NCI-H82 treated with DMSO at 0.1 percent for 48 hours (cell line): ENCODE measurements around the gene PDZD7.
"Not testable (repeated sequence)": the region's sequence is repeated elsewhere in the genome, so short reads cannot be mapped to it uniquely, and the experiment has no call there.

ENCODE experiments used
- DNase-seq: peaks from one replicate; lab custom pipeline; 2025; ENCODE audit not compliant: unreplicated experiment; lab: John Stamatoyannopoulos, UW

The PDZD7 gene

DNA sequence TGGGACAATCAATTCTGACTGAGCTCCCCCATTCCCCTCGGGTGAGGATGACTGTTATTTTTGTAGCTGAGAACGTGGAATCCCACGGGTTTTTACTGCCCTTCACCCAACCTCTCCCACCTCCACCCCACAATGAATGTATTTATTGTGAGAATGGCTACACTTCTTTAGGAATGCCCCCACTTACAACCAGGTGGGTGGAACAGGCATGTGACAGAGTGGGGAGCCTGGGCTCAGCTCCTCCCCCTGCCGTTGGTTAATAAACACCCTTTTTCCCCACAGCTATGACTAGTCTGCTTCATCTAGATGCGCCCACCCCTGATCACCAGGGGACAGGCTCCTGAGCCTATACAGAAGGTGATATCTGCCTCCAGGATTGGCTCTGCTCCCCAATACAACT is 45.6 kb downstream of the PDZD7 start:
- DNase-seq, result no peak

DNA sequence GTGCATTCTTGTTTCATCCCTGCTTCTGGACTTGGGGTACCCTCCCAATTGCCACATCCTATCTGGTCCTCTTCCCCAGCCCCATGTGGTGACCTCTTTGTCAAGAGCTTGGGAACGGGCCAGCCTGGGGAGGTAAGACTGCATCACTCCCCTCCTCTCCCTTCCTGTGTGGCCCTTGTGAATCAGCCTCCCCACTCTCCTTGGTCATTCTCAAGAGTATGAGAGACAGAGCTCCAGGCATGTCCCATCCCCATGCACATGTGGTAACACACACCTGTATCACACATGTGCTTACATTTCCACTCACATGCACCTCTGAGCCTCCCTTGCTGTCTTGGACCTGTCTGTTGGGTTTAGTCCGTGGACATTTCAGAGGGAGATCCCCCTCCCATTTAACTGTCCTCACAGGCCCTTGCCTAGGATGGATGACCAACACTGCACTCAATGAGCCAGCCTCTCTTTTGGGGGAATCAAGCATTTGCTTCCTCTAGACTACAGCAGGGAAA is 46.2 kb downstream of the PDZD7 start:
- no peak for DNase-seq

DNA sequence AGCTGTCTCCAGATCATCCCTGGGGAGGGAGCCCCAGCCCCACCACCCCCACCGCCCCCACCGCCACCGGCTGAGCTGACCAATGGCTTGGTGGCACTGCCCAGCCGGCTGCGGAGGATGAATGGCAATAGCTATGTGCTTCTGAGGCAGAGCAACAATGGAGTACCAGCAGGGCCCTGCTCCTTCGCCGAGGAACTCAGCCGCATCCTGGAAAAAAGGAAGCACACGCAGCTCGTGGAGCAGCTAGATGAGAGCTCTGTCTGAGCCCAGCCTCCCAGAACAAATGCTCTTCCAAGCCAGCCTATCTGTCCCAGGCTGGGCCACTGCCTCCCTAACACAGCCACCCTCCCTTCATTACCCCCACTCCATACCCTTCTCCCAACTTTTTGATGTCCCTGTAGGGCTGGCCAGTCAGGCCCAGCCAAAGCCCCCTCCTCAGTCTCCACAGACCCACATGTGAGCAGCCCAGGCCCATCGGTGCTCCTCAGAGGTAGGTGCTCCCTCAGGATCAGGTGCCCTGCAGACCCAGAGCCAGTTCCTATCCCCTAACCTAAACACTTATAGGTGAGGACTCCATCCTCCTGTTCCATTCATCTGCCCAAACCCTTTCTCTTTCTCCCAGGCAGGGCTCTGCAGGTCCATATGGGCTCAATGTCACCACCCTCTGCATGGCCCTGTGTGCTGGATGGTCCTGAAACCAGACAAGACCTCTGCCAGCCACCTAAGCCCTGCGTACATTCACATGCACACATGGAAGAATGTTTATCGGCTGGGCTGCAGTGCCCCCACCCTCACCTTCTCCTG is 46.9 kb downstream of the PDZD7 start:
- DNase-seq, result no peak

DNA sequence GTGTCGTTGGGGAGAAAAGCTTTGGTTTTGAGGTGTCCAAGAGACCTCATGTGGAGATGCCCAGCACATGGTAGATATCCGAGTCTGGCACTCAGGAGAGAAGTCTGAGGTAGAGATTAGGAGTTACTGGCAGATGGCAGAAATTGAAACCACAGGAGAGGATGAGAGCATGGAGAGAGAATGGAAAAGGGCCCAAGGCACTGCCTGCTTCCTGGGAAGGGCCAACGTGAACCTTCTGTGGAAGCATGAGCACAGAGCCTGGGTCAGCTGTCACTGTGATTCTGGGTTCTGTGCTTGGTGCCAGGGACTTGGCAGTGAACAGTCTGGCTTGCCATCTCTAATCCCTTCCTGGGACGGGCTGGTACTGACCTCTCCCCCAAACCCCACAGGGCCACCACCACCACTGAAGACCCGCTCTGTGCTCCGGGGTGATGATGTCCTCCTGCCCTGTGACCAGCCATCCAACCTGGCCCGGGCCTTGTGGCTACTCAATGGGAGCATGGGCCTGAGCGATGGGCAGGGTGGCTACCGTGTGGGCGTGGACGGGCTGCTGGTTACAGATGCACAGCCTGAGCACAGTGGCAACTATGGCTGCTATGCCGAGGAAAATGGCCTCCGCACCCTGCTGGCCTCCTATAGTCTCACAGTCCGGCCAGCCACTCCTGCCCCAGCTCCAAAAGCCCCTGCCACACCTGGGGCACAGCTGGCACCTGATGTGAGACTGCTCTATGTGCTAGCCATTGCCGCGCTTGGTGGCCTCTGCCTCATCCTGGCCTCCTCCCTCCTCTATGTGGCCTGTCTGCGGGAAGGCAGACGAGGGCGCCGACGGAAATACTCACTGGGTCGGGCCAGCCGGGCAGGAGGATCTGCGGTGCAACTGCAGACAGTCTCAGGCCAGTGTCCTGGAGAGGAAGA is 47.8 kb downstream of the PDZD7 start:
- DNase-seq, result no peak

DNA sequence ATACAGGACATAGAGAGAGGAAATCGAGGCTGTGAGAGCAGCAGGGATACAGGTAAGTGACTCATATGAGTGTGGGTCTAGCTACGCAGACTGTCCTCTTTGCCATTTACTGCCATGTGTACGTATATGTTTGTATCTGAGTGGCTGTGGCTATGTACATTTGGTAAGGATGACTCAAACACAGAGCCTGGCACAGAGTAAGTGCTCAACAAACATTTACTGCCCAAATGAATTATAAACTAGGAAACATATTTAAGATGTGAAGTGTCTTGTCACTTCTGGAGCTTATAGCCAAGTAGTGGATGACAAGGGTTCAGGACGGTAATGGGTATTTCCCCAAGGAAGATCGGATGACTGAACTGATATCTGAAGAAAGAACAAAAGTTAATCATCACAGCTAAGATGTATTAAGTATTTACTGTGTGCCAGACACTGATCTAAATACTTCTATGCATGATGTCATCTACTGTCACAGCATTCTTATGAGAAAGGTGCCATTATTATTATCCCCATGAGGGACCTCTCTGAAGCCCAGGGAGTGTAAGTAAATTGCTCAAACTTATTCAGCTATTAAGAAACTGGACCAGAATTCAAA is 49.7 kb downstream of the PDZD7 start:
- no peak for DNase-seq

DNA sequence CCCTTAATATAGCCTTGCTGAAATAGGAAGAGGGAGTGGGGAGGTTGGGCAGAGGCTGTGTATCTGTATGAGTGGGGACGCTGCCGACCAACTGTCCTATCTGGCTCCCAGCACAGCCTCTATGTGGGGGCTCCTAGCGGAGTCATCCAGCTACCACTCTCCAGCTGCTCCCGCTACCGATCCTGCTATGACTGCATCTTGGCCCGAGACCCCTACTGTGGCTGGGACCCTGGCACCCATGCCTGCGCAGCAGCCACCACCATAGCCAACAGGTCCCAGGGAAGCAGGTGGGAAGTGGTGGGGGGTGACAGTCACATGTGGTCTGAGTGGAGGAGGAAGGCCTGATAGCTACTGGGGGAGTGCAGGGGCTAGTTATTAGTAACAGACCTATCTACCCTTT is 50.2 kb downstream of the PDZD7 start:
- DNase-seq, result no peak

DNA sequence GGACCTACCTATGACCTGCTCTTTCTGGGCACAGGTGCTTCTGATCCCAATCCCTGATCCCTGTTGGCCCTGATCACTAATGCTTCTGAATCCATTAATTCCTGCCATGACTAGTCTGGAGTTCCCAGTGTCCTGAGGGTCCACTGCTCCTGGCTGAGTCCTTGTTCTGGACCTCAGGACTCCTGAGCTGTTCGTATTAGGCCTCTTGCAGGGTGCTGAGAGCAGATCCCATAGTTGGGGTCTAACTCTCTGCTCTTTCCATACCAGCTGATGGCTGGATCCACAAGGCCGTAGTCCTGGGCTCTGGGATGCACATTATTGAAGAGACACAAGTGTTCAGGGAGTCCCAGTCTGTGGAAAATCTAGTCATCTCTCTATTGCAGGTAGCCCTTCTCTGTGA is 50.6 kb downstream of the PDZD7 start:
- no peak for DNase-seq

DNA sequence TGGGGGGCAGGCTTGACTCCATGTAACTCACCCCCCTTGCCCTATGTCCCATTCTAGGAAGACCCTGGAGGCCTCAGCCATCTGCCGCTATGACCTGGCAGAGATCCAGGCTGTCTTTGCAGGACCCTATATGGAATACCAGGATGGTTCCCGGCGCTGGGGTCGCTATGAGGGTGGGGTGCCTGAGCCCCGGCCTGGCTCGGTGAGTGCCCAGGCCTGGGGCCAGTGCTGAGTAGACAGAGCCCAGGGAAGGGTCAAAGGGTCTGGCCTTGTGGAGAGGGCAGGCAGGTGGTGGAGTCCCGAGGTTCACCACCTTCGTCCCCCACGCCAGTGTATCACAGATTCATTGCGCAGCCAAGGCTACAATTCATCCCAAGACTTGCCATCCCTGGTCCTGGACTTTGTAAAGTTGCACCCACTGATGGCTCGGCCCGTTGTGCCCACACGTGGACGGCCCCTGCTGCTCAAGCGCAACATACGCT is 51.1 kb downstream of the PDZD7 start:
- no peak for DNase-seq

DNA sequence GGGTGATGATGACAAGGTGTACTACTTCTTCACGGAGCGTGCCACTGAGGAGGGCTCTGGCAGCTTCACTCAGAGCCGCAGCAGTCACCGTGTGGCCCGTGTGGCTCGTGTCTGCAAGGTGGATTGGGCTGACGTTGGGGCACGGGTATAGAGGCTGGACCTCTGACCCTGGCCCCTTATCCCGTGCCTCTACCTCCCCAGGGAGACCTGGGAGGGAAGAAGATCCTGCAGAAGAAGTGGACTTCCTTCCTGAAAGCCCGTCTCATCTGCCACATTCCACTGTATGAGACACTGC is 52.1 kb downstream of the PDZD7 start:
- no peak for DNase-seq

DNA sequence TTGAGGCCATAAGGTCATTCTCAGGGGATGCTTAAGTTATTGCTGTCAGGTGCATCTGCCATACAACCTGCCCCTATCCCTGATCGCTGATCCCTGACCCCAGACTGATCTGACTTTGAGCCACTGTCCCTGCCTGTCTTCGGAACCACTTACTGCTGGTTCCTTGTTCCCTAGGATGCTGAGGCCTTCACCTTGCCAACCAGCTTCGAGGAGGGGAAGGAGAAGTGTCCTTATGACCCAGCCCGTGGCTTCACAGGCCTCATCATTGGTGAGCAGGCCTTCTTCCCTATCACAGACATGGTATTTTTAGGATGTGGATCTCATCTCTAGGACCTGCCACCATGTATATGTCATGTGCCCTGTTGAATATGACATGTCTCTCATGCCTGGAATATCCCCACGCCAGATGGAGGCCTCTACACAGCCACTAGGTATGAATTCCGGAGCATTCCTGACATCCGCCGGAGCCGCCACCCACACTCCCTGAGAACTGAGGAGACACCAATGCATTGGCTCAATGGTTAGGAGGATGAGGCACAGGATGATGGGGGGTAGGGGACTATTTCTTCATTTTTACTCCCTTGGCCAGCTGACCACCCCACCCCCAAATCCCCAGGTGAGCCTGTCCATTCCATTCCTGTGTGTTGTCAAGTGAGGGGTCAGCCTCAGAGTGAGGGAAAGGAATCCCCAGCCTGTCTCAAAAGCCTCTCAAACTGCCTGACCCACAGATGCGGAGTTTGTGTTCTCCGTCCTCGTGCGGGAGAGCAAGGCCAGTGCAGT is 52.6 kb downstream of the PDZD7 start:
- DNase-seq, result no peak

DNA sequence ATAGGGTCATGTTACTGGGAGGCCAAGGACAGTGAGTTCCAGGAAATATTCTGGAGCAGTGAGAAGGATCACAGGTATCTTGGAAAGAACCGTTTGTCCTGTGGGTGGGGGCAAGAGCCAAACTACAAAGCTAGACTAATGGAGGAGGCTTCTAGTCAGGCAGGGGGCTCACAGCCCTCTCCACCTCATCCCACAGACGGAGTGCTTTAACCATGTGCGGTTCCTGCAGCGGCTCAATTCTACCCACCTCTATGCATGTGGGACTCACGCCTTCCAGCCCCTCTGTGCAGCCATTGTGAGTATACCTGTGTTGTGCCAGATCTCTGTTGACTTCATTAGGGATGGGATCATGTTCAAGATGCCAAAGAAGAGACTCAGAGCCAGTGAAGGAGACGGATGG is 53.5 kb downstream of the PDZD7 start:
- no peak for DNase-seq

DNA sequence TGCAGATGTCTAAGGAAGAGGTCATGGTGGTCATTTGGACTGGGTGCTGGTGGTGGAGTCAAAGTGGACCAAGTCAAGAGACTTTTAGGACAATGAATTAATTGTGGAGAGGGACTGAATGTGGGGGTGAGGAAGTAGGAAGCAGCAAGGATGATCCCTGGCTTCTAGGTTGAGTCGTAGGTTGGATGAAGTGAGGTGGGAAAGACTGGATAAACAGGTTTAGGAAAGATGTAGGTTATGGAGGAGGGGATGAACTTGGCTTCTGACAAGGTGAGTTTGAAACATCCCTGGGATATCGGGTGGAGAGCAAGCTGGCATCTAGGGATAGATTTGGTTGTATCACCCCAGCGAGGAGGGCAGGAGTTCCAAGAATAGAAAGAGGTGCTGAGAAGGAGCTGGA is 54.0 kb downstream of the PDZD7 start:
- no peak for DNase-seq

DNA sequence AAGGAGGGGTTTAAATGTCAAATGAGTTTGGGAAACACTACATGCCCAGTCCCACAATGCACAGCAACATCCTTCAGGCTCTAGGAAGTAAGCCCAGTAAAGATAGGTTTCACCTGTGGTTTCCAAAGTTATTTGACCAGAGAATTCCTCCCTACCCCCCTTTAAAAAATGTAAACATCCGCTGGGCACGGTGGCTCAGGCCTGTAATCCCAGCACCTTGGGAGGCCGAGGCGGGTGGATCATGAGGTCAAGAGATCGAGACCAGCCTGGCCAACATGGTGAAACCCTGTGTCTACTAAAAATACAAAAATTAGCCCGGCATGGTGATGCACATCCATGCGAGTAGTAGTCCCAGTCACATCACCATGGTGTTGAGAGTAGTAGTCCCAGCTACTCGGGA is 55.5 kb downstream of the PDZD7 start:
- not testable (repeated sequence) for DNase-seq

DNA sequence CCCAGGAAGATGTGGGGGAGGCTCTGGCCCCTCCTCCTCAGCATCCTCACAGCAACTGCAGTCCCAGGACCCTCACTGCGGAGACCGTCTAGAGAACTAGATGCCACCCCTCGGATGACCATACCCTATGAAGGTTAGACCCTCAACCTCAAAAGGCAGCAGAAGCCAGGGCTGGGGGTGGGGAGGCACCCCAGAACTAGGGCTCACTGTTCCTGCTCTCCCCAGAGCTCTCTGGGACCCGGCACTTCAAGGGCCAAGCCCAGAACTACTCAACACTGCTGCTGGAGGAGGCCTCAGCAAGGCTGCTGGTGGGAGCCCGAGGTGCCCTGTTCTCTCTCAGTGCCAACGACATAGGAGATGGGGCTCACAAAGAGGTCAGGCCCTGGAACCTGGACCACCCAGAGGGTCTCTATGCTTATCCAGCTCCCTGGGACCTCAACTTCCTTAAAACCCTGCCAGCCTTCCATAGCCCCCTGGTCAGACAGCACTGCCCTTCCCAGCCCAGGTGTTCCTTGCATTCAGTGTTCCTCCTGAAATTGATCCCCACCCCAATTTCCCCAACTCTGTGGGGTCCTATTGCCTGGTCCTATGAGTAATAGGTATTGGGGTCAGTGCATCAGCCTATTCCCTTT is 57.9 kb downstream of the PDZD7 start:
- DNase-seq, result no peak

DNA sequence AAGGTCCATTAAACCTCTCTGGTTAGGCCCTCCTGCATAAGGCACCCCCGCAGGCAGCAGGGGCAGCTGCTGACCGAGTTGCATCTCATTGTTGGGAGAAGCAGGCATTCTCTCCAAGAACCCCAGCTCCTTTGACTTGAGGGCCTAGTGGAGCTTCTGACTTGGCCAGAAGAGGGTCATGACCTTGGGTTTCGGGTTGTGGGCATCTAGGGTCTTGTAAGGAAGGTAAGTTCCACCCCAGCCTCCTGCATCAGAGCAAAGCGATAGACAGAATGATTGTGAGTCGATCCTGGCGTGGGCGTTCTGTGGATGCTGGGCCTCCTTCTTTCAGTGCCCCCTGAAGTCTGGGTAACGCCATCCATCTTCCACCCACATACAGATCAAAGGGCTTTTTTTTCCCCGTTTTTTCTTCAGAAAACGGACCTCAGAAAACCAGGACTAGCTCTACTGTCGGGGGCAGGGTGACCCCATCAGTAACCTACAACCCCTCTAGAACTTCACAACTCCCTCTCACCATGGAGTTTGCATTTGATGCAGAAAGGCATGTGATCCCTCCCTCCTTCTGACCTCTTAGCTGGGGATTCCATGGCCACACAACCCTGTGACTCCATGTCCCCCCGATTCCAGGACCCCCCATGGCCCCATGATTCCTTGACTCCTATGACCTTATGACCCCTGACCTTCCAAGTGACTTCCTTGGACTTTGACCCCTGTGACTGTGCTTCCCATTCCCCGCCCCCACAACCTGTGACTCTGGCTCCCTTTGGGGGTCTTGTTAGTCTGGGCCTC is 58.6 kb downstream of the PDZD7 start:
- DNase-seq, result no peak

DNA sequence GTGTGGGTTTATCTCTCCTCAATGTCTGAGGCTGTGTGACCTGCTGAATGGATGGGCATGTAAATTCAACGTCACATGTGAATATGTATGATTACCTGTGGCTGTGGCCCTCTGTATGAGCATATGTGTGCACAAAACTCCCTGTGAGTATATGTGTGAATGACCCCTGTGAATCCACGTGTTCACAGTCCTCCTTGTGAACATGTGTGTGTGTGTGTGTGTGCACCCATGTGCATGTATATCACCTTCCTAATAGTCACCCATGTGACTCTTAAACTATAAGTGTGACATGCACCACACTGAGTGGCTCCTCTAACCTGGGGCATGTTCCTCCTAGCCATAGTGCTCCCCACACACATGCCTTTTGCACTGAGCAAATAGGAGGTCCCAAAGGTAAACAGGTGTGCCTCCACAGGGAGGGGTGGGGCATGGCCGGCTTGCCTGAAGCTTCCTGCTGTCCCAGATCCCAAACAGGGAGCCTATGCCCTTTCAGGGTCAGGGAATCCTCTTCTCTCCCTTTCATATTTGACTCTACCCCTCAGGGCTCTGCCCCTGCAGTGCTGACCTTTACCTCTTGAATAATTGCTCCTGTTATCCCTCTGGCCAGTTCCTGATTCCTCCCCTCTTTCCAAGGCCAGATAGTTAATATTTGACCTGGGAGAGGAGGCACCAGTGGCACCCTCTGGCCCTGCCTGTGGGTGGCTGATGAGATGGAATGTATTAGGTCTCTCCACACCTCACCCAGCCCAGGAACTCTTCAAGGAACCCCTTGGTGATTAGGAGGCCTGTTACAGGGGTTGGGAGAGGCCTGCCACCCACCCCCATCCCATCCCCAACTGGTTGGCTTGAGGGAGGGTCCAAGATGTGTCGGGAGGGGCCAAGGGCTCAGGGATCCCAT is 59.8 kb downstream of the PDZD7 start:
- DNase-seq, result no peak

DNA sequence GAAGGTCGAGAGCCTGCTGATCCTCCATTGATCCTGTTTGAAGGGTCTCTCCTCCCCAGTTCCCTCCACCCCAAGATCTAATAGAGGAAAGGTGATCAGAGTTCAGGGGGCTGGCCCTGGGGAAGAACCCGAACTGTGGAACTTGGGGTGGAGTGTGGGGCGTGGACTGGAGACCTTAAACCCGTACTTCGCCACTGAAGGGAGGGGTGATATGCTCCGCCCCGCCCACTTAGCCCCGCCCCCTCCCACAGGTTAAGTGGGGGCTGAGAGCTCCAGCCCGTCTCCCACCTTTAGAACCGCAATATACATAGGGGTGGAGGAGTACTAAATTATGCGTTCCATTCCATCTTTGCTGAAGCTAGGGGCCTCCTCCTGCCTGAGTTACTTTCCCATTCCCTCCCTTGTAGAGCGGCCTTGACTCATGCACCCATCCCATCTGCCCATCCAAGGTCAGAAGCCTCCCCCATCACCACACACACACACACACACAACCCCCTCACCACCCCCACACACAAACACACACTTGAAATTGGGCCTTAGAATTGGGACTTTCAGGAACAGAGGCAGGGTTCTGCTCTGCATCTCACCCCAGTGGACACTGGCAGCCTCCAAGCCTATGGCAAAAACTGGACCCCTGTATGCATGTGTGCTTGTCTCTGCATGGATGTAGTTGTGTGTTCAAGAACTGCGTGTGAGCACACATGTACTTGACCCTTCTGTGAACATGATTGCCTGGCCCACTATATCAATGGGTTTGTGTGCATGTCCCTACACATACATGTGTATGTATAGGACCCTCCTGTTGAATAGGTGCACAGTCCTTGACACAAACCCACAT is 60.6 kb downstream of the PDZD7 start:
- no peak for DNase-seq
